ENCODE results near the gene LRP11.
"Not testable (repeated sequence)": the region's sequence is repeated elsewhere in the genome, so short reads cannot be mapped to it uniquely, and the experiment has no call there.

Gene LRP11

DNA sequence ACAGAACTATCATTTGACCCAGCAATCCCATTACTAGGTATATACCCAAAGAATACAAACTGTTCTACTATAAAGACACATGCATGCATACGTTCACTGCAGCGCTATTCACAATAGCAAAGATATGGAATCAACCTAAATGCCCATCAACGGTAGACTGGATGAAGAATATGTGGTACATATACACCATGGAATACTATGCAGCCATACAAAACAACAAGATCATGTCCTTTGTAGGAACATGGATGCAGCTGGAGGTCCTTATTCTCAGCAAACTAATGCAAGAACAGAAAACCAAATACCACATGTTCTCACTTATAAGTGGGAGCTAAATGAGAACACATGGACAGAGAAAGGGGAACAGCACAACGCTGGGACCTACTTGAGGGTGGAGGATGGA is 15.8 kb downstream of the LRP11 start:
- not testable (repeated sequence) for DNase-seq (ENCODE audit: low read depth)

DNA sequence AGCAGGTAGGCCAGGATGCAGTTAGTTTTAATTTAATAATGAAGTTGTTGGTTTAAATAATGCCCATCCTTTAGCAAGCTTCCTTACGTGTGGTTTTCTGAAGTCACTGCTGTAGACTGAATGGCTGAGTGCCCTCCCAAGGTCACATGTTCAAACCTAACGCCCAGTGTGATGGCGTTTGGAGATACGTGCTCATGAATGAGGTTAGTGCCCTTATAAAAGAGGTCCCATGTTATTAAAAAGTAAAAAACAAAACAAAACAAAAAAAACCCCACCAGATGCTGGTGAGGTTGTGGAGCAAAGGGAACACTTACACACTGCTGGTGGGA is 16.3 kb downstream of the LRP11 start:
- no peak for DNase-seq (ENCODE audit: low read depth)

DNA sequence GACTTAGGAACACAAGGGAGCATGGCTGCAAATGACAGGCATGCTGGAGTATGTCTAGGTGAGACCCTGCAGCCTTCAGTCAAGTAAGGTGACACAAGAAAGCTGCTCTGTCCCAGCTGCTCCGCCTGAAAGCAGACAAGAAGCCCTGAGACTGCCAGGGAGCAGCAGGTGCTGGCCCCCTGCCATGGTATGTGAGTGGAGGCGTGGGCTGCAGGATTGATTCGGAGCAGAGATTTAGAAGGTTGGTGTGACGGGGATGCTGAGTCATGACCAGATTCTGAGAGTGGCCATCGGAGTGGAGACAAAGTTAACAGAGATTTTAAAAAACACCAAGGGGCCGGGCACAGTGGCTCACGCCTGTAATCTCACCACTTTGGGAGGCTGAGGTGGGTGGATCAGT is 17.8 kb downstream of the LRP11 start:
- DNase-seq (ENCODE audit: low read depth) = no peak

DNA sequence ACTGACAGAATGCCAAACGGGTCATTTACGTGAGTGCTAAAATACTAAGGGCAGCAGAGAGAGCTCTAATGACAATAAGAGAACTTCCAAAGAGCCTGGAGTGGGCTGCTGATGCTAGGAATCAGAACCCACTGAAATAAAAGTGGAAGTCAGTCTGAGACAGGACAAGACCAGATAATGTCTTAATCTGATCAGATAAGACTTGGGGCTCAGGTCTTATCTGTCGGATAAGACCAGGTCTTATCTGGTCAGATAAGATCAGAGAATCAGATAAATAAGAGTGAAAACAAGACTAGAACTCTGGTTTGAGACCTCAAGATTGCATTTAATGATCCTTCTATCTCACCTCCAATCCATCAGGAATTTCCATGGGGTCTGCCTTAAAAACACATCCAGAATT is 18.6 kb downstream of the LRP11 start:
- DNase-seq (ENCODE audit: low read depth) = no peak

DNA sequence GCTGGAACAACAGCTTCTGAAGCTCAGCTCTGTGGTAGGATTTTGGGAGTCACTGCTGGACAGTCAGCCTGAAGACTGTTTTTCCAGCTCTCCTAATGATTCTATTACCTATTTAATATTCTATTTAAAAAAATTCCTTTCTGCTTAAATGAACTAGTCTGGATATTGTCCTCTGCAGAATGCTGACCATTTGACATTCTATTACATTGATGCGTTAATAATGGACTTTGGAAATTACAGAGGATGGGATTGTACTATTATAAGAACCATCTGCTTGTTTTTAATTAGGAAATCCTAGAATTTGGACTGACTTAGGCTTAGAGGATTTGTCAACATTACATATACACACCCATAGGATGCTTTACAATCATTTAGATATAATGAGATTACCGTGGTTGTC is 19.7 kb downstream of the LRP11 start:
- no peak for DNase-seq (ENCODE audit: low read depth)

DNA sequence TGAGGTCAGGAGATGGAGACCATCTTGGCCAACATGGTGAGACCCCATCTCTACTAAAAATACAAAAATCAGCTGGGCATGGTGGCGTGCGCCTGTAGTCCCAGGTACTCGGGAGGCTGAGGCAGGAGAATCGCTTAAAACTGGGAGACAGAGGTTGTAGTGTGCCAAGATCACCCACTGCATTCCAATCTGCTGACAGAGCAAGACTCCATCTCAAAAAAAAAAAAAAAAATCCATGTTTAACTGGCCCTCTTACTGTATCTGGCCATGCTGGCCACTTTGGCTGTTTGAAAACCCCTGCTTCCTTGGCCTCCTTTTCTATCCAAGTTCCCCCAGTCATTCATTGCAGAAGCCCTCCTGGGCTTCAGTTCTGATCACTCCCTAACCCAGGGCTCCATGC is 20.1 kb downstream of the LRP11 start:
- DNase-seq (ENCODE audit: low read depth) = not testable (repeated sequence)

DNA sequence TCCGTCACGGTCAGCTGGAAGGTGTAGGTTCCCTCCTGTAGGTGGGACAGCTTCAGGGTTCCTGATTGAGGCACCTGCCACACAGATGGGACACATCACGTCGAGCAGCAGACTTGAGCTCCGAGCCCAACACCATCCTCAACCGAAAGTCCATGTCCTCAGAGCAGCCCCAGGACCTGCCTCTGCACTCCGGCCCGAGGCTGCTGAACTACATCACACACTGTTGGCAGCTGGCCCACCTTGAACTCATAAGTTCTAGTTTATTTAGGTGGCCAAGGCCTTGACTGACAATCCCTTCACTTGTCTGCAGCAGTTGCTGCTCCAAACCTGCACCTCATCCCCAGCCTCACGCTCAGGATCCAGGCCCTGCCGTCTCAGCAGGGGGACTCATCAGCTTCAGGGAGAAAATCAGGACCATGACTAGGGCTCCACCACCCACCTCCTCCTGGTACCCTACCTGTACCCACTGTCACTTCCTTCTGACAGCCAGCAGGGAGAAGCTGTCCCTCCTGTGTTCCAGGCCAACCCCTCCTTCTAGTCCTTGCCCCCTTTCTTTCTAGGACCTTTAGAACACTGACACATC is 21.0 kb downstream of the LRP11 start:
- DNase-seq (ENCODE audit: low read depth) = no peak

DNA sequence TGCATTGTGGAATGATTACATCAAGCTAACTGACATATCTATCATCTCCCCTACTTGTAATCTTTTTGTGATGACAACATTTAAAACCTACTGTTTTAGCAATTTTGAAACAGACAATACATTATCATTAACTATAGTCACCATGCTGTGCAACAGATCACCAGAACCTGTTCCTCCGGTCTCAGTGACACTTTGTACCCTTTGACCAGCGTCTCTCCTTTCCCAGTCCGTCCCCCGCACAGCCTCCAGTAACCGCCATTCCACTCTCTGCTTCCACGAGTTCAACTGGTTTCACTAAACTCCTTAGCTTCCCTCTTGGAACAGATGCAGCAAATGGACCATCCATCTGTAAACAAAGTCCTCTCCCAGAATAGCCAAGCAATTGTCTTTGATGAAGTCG is 21.8 kb downstream of the LRP11 start:
- DNase-seq (ENCODE audit: low read depth) = no peak

DNA sequence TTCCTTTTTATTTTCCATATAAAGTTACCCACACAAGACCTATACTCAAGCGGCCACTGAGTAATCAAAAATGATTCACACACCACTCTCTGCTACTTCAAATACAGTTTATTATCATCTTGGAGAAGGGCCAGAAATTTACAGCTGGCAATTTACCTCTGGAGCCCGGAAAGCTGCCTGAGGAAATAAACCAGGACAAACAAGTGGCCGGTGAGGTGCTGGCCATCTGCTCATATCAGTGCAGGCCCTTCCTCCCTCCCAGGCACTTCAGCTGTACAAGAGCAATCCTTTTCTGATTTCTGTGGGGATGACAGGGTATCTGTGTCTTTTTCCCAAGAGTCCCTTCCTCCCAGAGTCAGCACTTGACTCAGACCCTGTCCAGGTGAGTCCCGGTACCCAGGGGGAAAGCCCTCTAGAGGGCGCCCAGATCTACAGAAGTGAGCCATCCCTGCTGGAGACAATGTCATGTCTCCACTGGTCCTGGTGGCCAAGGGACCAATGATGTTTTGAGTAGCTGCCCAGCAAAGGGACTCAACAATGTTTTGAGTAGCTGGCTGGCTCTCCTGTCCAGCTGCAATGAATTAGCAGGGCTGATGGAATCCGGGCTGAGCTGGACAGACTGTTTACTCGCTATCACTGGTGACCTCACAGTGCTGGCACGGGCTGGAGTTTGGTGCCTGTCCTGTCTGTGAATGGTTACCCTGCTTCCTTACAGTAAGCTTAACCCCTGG is 23.6 kb downstream of the LRP11 start:
- peak; percentile 79 for DNase-seq (ENCODE audit: low read depth)

DNA sequence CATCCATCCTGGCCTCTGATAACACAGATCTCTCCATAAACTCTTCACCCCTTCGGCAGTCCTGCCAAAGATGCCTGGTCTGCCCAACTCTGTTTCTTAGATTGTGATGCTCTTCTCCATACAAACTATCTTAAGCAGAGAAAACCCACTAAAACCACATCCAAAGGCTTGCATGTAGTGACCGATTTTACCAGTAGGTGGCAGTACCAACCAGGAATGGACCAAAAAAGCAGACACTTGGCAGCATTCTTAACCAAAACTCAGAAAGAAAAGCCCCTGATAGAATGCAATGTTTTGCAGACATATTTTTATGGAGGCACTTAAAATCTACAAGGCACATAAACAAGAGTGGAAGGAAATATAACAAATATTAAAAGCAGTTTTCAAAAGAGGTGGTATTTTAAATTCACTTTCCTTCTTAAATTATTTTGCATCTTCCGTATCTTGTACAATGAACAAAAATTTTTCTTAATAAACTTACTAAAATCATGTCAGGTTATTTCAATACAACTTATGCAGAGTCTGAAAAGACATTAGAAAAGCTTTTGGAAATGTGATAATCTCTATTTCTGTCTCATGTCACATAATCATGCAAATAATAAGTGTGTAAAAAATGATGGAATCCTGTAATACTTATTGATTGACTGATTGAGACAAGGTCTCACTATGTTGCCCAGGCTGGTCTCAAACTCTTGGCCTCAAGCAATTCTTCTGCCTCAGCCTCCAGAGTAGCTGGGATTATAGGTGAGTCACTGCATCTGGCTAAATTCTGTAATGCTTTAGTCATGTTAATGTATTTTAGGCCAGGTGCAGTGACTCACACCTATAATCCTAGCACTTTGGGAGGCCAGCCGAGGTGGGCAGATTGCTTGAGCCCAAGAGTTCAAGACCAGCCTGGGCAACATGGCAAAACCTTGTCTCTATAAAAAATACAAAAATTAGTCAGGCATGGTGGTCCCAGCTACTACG is 29.4 kb downstream of the LRP11 start:
- DNase-seq (ENCODE audit: low read depth) = no peak

DNA sequence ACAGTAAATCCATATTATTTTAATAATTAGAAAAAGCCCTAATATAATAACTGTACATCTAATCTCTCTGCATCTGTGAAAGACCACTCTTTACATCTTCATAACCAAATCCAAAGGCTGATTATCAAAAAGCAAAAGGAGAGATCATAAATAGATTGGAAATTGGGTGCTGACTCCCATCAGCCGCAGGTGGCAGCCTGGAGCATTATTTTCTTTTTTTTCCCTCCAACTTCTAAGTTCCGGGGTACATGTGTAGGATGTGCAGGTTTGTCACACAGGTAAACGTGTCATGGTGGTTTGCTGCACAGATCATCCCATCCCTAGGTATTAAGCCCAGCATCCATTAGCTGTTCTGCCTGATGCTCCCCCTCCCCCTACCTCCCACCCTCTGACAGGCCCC is 30.5 kb downstream of the LRP11 start:
- DNase-seq (ENCODE audit: low read depth) = no peak

DNA sequence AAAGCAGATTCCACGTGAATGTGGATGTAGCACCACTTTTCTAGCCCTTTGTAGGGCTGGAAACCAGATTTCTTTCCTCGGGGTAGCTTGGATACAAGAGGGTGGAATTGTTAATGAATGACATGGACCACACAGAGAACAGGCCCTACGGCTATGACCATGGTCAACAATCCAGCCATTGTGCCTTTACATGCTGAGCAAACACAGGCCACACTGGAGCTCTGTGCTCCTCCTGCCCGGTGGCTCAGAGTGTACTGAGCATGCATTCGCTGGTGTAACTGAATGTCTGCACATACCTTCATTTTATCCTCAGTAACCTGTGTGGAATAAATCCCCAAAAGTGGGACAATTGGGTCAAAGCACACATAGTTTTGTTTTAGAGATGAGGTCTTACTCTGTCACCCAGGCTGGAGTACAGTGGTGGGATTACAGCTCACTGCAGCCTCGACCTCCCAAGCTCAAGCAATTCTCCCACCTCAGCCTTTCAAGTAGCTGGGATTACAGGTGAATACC is 32.8 kb downstream of the LRP11 start:
- no peak for DNase-seq (ENCODE audit: low read depth)

DNA sequence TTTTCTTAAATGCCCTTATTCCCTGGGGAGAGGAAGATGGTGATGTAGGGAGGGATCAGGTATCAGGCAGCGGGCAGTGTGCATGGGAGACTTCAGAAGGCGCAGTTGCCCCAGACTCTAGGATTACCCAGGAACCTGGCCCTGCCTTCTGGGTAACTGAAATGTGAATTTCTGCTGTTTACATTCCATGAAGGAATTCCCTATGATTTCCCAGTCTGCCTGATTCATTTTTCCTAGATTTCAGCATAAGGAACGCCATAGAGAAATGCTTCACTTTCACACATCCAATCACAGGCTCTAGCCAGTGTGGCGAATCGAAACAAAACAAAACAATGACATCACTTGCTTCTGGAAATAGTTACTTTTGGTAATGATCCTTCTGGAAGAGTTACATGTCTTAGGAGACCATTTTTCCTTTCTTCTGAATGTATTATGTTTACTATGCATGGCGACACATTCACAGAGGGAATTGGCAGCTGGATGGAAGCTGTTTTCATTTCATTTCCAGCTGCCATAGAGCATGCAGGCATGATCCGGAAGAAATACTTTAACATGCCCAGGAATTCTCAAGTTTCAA is 33.3 kb downstream of the LRP11 start:
- DNase-seq (ENCODE audit: low read depth) = no peak

DNA sequence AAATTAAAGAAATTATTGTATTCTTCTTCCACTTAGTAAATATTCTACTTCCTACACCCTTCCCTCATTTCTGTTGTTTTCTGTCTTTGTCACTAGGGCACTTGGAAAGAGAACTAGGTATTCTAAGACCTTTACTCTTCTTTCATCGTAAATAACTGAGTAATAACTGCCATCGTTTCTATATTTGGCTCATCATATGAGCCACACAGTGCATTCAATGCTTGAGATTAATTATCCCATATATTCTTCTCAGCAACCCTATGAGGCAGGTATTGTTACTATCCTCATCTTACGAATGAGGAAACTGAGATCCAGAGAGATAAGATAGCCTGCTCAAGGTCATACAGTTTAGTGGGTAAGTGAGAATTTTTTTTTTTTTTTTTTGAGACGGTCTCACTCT is 38.9 kb downstream of the LRP11 start:
- DNase-seq (ENCODE audit: low read depth) = no peak

DNA sequence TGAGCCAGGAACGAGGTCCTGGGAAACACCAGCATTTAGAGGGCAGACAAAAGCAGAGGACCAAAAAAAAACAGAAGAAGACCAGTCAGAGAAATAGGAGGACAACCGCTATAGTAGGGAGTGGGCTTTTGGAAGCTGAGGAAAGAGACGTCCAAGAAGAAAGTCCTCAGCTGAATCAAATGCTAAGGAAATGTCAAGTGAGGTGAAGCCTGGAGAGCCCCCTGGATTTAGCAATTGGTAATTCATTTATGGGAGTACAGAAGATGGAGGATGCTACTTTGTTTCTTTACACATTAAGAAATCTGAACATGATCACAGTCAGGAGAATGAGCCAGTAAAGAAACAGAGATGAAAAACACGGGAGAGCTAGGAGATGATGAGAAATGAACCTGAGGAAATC is 41.1 kb downstream of the LRP11 start:
- DNase-seq (ENCODE audit: low read depth) = no peak

DNA sequence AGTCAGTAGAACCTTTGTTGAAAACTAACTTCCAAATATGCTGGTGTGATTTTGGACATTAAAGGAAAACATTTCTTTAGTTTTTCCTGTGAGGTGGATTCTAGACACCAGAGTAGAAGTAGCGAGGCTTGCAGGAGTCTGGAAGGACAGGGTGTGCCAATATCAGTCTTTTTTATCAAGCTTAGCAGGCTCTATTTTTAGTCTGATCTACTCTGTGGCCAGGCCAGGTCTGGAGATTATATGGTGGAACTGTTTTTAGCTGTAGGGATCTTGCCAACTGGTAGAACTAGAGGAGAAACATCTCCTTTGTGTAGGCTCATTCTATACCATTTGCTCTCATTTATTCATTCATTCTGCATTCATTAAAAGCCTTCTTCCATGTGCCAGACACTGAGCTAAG is 42.7 kb downstream of the LRP11 start:
- no peak for DNase-seq (ENCODE audit: low read depth)

DNA sequence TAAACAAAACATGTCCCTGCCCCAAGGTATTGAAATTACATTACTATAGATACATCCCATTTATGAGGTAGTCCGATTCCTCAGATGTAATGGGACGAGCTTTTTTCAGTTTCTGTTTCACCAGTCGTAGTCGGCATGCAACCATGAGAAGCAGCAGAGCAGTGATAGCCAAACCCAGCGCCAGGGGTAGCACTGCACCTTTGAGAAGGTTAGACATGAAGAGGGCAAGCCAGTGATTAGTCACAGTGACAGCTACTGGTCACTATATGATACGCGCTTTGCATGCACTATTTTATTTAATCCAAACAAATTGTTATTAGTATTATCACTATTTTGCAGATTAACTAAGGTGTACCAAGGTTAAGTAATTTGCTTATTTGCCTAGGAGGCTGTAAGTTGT is 43.7 kb downstream of the LRP11 start:
- no peak for DNase-seq (ENCODE audit: low read depth)

DNA sequence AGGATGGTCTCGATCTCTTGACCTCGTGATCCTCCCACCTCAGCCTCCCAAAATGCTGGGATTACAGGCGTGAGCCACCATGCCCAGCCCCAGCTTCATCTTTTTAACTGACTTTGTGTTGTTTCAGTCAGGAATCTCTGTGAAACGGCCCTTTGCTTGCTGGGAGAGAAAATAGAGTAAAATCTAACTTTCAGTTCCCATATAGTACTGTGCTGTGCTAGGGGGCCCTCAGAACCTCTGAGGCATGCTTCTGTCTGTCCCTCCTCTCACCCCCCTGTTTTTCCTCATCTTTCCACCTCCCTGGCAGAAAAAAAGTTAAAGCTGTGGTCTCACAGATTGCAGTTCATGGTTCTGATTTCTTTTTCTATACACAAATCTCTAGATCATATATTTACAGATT is 48.4 kb downstream of the LRP11 start:
- no peak for DNase-seq (ENCODE audit: low read depth)

DNA sequence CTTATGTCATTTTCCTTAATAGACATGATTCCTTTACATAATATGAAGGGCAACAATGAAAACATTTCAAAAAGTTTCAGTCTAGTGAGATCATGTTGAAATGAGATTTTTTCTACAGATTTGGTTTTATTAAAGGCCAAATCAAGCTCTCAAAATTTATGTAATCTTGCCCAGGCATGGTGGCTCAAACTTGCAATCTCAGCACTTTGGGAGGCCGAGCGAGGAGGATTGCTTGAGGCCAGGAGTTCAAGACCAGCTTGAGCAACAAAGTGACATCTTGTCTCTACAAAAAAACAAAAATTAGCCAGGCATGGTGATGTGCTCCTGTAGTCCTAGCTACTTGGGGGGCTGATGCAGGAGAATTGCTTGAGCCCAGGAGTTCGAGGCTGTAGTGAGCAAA is 50.8 kb downstream of the LRP11 start:
- no peak for DNase-seq (ENCODE audit: low read depth)

DNA sequence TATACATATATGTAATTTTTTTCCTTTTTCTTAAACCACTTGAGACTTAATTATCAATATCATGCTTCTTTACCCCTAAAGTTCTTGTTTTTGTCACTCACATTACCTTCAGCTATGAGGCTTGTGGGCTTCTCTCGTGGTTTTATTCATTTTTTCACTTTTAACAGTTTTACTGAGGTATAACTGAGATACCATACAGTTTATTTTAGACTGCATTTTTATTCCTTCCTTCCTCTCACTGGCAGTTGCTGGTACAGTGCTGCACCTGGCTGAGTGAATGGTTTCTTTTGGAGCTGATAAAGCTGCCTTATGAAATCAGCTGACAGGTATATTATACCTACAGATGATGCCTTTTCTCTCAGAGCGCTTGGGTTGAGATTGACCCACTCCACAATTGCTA is 54.4 kb downstream of the LRP11 start:
- no peak for DNase-seq (ENCODE audit: low read depth)

DNA sequence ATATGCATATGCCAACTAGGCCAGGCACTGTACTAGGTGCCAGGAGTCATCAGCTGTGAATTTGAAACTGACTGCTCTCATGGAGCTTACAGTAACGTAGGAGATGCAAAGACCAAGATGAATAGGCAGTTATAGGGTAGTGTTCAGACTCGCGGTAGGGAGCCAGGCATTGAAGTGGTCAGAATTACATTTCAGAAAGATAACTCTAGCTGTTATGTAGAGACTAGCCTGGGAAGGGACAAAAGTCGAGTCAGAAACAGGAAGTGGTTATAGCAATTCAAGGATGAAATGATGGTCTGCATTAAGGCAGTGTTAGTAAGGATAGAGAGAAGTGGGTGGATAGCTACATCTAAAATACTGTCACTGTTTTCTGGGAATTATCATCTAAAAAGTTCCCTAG is 58.0 kb downstream of the LRP11 start:
- DNase-seq (ENCODE audit: low read depth) = no peak

DNA sequence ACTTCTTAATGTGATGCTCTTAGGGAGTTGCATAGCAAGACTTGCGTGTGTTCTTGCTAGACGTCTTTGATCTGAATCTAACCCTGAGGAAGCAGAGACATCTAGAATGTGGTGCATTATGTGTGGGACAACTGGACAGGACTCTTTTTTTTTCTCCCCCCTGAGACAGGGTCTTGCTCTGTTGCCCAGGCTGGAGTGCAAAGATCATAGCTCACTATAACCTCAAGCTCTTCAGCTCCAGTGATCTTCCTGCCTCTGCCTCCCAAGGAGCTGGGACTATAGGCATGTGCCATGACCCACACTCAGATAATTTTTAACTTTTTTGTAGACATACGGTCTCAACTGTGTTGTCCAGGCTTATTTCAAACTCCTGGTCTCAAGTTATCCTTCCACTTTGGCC is 80.6 kb downstream of the LRP11 start:
- no peak for DNase-seq (ENCODE audit: low read depth)

DNA sequence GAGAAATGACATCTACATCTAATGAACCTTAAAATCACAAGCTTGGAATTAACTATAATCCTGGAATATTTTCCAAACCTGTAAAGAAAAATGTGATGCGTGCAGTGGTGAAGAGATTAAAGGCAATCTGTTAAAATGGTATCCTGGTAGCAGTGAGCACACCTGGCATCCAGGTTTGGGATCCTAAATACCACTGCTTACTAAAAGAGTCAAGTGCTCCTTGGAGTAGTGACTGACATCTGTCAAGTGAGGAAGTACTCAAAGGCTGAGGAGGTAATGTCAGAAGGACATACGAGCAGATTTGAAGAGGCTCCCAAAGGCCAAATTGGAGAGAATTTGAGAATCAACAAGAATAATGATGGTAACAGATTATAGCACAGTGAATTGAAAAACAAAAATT is 81.8 kb downstream of the LRP11 start:
- DNase-seq (ENCODE audit: low read depth) = no peak

Data from HS-5 (cell line).